ENCODE measurements around the gene NUDT16. TPM values are rescaled to one million over a fixed set of nuclear protein-coding genes. Genes with fewer than 3 reads are reported as not detected.

The NUDT16 gene
- polyA plus RNA-seq (2011; rRNA removed) (8.5 and 9.5 TPM in 2 replicates), polyA minus RNA-seq (2011; rRNA and poly(A)+ RNA removed) (5.5 and 7.3 TPM in 2 replicates)

DNA sequence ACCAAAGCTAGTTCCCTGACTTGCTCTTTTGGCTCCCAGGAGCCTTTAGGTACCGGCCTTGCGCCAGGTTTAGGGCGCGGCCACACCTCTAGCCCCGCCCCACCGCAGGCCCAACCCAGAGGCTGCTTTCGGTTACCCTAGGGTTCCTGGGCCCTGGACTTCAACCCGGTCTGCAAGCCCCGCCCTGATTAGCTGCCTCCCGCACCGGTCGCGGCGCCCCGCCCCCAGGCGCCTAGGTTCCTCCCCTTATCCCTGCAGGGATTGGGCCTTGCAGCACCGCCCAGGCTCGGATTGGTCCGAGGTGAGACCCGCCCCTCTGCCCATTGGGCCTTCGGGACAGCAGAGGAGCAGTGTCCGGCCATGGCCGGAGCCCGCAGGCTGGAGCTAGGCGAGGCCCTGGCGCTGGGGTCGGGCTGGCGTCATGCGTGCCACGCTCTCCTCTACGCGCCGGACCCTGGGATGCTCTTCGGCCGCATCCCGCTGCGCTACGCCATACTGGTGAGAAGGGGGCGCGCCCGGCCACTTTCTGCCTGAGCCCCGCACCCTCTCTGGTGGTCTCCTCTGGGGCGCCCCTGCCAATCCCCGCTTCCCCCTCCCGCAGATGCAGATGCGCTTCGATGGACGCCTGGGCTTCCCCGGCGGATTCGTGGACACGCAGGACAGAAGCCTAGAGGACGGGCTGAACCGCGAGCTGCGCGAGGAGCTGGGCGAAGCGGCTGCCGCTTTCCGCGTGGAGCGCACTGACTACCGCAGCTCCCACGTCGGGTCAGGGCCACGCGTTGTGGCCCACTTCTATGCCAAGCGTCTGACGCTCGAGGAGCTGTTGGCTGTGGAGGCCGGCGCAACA lies at the start of gene NUDT16:
Gene NUDT16 (plus strand): TSS at position 330 of the 847 bp plus-strand sequence. CDS start 31 bp downstream, at position 361.
- Histone ChIP-seq H3K27ac (ENCODE audit: low read depth, low read length) (peak within 1 kb of the TSS; percentile 57), H3K27me3 (ENCODE audit: control insufficient read depth, insufficient read depth, low read length) (no peaks in the 10 kb centered on the region), H3K9me3 (ENCODE audit: control insufficient read depth, insufficient read depth, low read length) (no peaks in the 10 kb centered on the region; the same call in 1 of the 2 replicates), H3K4me3 (ENCODE audit: low read depth, low read length) (peak within 1 kb of the TSS; percentile 91)
- POLR2A ChIA-PET: interaction anchor here (0.6 to 1.7 kb wide), 13 partner anchors 11 to 654 kb away, joined by 3 to 6 read pairs (median 3); partner anchors contain the start of genes ASTE1 and NEK11
- CTCF ChIA-PET: interaction anchor here (1.0 to 1.6 kb wide), 2 partner anchors 349 to 351 kb away, joined by 3 to 6 read pairs; no protein-coding TSS in a partner anchor
- no peak for TF ChIP-seq CTCF (IDR thresholded peaks at IDR 0.05; ENCODE audit: low read depth, low read length)
- DNase-seq (ENCODE audit: low read depth, low spot score): peak; percentile 95

DNA sequence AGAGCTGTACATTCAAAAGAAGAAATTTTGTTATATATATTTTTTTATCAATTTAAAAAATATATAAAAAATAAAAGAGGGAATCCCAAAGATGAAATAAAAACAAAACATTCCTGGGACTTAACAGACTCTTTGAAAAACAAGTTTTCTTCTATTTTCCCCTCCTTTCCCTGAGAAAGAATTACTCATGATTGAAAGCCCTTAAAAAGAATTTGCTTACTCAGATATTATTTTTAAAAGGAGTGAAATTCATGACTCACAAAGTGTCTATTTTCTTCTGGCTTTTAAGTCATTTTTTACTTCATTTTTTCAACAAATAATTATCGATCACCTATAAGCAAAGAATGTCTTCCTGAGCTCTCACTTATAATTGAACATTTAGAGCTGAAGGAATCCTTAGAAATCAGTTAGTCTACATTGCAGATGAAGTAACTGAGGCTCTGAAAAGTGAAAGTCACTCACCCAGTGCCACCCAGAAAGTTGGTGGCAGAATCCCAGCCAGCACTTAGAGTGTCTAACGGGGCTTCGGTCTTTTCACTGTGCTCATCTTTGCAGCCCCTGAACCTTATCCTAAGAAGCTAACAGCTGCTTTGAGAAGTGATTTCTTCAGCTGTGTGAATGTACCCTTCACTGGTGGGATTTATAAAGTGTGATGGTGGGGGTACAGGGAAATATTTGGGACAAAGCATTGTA lies 42.5 kb upstream of the NUDT16 start:
- Histone ChIP-seq H3K27ac (ENCODE audit: low read depth, low read length) (no peak overlapping the region), H3K4me3 (ENCODE audit: low read depth, low read length) (no peak overlapping the region), H3K27me3 (ENCODE audit: control insufficient read depth, insufficient read depth, low read length) (no peaks in the 10 kb centered on the region), H3K9me3 (ENCODE audit: control insufficient read depth, insufficient read depth, low read length) (no peaks in the 10 kb centered on the region)
- POLR2A ChIA-PET: no interaction called here
- no peak for TF ChIP-seq CTCF (IDR thresholded peaks at IDR 0.05; ENCODE audit: low read depth, low read length)
- DNase-seq (ENCODE audit: low read depth, low spot score): no peak
- CTCF ChIA-PET: no interaction called here

DNA sequence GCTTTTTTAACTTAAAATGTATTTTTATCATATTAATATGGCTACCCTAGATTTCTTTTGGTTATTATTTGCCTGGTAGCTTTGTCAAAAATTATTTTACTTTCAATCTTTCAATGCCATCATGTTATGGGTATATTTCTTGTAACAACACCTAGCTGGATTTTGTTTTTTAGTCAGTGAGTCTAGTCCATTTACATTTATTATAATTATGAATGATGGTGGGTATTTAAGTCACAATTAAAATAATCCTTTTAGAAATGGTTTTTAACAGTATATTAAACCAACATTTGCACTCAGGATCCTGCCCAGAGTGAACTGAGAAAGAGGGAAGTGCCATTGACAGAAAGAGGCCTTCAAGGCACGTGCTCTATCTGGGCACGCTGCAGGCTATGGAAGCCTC lies 39.8 kb upstream of the NUDT16 start:
- TF ChIP-seq CTCF (IDR thresholded peaks at IDR 0.05; ENCODE audit: low read depth, low read length): no peak
- Histone ChIP-seq H3K27me3 (ENCODE audit: control insufficient read depth, insufficient read depth, low read length) (no peaks in the 10 kb centered on the region), H3K27ac (ENCODE audit: low read depth, low read length) (no peak overlapping the region), H3K4me3 (ENCODE audit: low read depth, low read length) (no peak overlapping the region), H3K9me3 (ENCODE audit: control insufficient read depth, insufficient read depth, low read length) (no peaks in the 10 kb centered on the region)
- POLR2A ChIA-PET: no interaction called here
- CTCF ChIA-PET: no interaction called here
- no peak for DNase-seq (ENCODE audit: low read depth, low spot score)

DNA sequence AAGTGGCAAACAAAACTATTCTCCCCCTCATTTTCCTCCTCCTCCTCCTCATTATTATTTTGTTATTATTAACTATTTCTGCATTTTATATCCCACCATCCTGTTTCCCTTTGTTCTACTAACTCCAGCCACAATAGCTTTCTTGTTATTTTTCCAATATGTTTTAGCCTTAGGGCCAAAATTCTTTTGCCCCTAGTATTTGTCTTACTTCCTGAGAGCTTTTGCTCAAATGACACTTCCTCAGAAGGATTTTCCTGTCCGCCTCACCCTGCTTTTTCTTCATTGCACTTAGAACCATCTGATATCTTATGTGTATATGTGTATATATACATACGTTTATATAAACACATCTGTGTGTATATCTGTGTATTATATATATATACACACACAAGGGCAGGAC lies 32.7 kb upstream of the NUDT16 start:
- ChIA-PET POLR2A (interaction anchor here (1.2 kb wide), 1 partner anchor 33 kb away, joined by 4 read pairs; the partner anchor contains the start of gene NUDT16), CTCF (no interaction called here)
- H3K27ac ChIP-seq (ENCODE audit: low read depth, low read length): no peak overlapping the region
- DNase-seq (ENCODE audit: low read depth, low spot score): no peak
- no peaks in the 10 kb centered on the region for H3K9me3 ChIP-seq (ENCODE audit: control insufficient read depth, insufficient read depth, low read length)
- H3K27me3 ChIP-seq (ENCODE audit: control insufficient read depth, insufficient read depth, low read length): no peaks in the 10 kb centered on the region
- no peak overlapping the region for H3K4me3 ChIP-seq (ENCODE audit: low read depth, low read length)
- no peak for TF ChIP-seq CTCF (IDR thresholded peaks at IDR 0.05; ENCODE audit: low read depth, low read length)
